OCI-LY1 (cell line): ENCODE measurements around the gene MAGI2.

Experiments
- H2AFZ ChIP-seq: fragments of 200-600 bp; sonication (generic), shearing (Covaris generic); 2 replicates; pipeline ENCODE4 v1.6.0; 2014; ENCODE audit warnings: antibody characterized with exemption, mild to moderate bottlenecking, low read length
- H3F3A ChIP-seq: fragments of 200-600 bp; sonication (generic), shearing (Covaris generic); 2 replicates; pipeline ENCODE4 v1.6.0; 2014; ENCODE audit warnings: mild to moderate bottlenecking, antibody characterized with exemption, low read length, moderate library complexity; ENCODE audit not compliant: insufficient read depth
- H3K27ac ChIP-seq: fragments of 200-600 bp; sonication (generic); 2 replicates; pipeline ENCODE4 v1.5.1; 2014; ENCODE audit warnings: low read length, mixed run types, mild to moderate bottlenecking, low read depth; ENCODE audit not compliant: poor library complexity, severe bottlenecking
- H3K27me3 ChIP-seq: fragments of 200-600 bp; sonication (generic); 2 replicates; pipeline ENCODE4 v1.6.0; 2014; ENCODE audit warnings: antibody characterized with exemption, mild to moderate bottlenecking, low read length, moderate library complexity; ENCODE audit not compliant: insufficient read depth
- H3K36me3 ChIP-seq: fragments of 200-600 bp; sonication (generic); 2 replicates; pipeline ENCODE4 v1.6.1; 2014; ENCODE audit warnings: mild to moderate bottlenecking, antibody characterized with exemption, low read length, moderate library complexity, mixed read lengths; ENCODE audit not compliant: insufficient read depth
- H3K4me1 ChIP-seq: fragments of 200-600 bp; sonication (generic); 2 replicates; pipeline ENCODE4 v1.5.1; 2014; ENCODE audit warnings: mild to moderate bottlenecking, low read length, moderate library complexity; ENCODE audit not compliant: insufficient read depth, severe bottlenecking
- H3K4me2 ChIP-seq: fragments of 200-600 bp; sonication (generic), shearing (Covaris generic); 2 replicates; pipeline ENCODE4 v1.6.1; 2014; ENCODE audit warnings: low read length
- H3K4me3 ChIP-seq: fragments of 200-600 bp; sonication (generic); 2 replicates; pipeline ENCODE4 v1.5.1; 2014; ENCODE audit warnings: low read length, low read depth, mild to moderate bottlenecking, mixed read lengths; ENCODE audit not compliant: poor library complexity, severe bottlenecking
- H3K79me2 ChIP-seq: fragments of 200-600 bp; shearing (Covaris generic); 2 replicates; pipeline ENCODE4 v1.6.1; 2016; ENCODE audit warnings: mixed run types, low read length, mixed read lengths; ENCODE audit not compliant: insufficient read depth
- H3K9ac ChIP-seq: fragments of 200-600 bp; sonication (generic), shearing (Covaris generic); 2 replicates; pipeline ENCODE4 v1.6.1; 2014; ENCODE audit warnings: mild to moderate bottlenecking, low read length, mixed read lengths
- H3K9me2 ChIP-seq: fragments of 200-600 bp; sonication (generic), shearing (Covaris generic); 2 replicates; pipeline ENCODE4 v1.6.1; 2014; ENCODE audit warnings: low read depth, mild to moderate bottlenecking, low read length, mixed read lengths
- H3K9me3 ChIP-seq: fragments of 200-600 bp; shearing (Covaris generic); 2 replicates; pipeline ENCODE4 v1.6.1; 2014; ENCODE audit warnings: low read length, mixed read lengths
- H4K20me1 ChIP-seq: fragments of 200-600 bp; sonication (generic), shearing (Covaris generic); 2 replicates; pipeline ENCODE4 v1.6.0; 2016; ENCODE audit warnings: mild to moderate bottlenecking, low read length; ENCODE audit not compliant: insufficient read depth
- CTCF ChIP-seq: fragments of 200-600 bp; sonication (generic), shearing (Covaris generic); IDR thresholded peaks from 2 replicates; pipeline ENCODE4 v1.5.1; 2017; ENCODE audit warnings: mild to moderate bottlenecking, antibody characterized with exemption, low read length, moderate library complexity, mixed read lengths
- EZH2 ChIP-seq: fragments of 200-600 bp; sonication (generic), shearing (Covaris generic); IDR thresholded peaks from 2 replicates; pipeline ENCODE4 v1.8.0; 2017; ENCODE audit warnings: borderline replicate concordance, mixed run types, mild to moderate bottlenecking, antibody characterized with exemption, low read length, moderate library complexity, mixed read lengths

MAGI2 gene

GRCh38 chr7:78073609-78074382 is 1379.7 kb downstream of the MAGI2 start:
- no peak overlapping the region for H3K4me2 ChIP-seq
- no peaks in the 10 kb centered on the region for H3F3A ChIP-seq
- no peaks in the 10 kb centered on the region for H3K36me3 ChIP-seq
- no peak for TF ChIP-seq CTCF
- TF ChIP-seq EZH2: no peak
- no peaks in the 10 kb centered on the region; the same call in 1 of the 2 replicates for H3K27me3 ChIP-seq
- H2AFZ ChIP-seq: no peak overlapping the region
- H3K4me3 ChIP-seq: no peak overlapping the region
- H3K9me2 ChIP-seq: no peaks in the 10 kb centered on the region
- H3K9me3 ChIP-seq: no peaks in the 10 kb centered on the region
- no peaks in the 10 kb centered on the region for H3K4me1 ChIP-seq
- H3K27ac ChIP-seq: no peak overlapping the region
- H3K79me2 ChIP-seq: no peaks in the 10 kb centered on the region
- H3K9ac ChIP-seq: no peak overlapping the region
- no peaks in the 10 kb centered on the region for H4K20me1 ChIP-seq

GRCh38 chr7:78072201-78072590 is 1381.3 kb downstream of the MAGI2 start:
- Histone ChIP-seq H3K9me3 (no peaks in the 10 kb centered on the region), H3K9me2 (no peaks in the 10 kb centered on the region), H3F3A (no peaks in the 10 kb centered on the region), H3K4me2 (no peak overlapping the region), H3K27me3 (no peaks in the 10 kb centered on the region; the same call in 1 of the 2 replicates), H3K79me2 (no peaks in the 10 kb centered on the region), H3K36me3 (no peaks in the 10 kb centered on the region), H3K27ac (no peak overlapping the region), H2AFZ (no peak overlapping the region), H3K4me3 (no peak overlapping the region), H3K4me1 (no peaks in the 10 kb centered on the region), H3K9ac (no peak overlapping the region), H4K20me1 (no peaks in the 10 kb centered on the region)
- TF ChIP-seq EZH2 (no peak), CTCF (no peak)

- no peak for TF ChIP-seq EZH2
- no peak for TF ChIP-seq CTCF
- H3K9ac ChIP-seq: no peak overlapping the region
- H3K9me3 ChIP-seq: no peaks in the 10 kb centered on the region
- no peak overlapping the region for H2AFZ ChIP-seq
- no peaks in the 10 kb centered on the region for H3K36me3 ChIP-seq
- no peak overlapping the region for H3K4me2 ChIP-seq
- H3K79me2 ChIP-seq: no peaks in the 10 kb centered on the region
- H3K4me3 ChIP-seq: no peak overlapping the region
- no peaks in the 10 kb centered on the region for H3F3A ChIP-seq
- no peak overlapping the region for H3K27ac ChIP-seq
- H3K27me3 ChIP-seq: no peaks in the 10 kb centered on the region; the same call in 1 of the 2 replicates
- no peaks in the 10 kb centered on the region for H4K20me1 ChIP-seq
- no peaks in the 10 kb centered on the region for H3K9me2 ChIP-seq
- no peaks in the 10 kb centered on the region for H3K4me1 ChIP-seq
These were observed 1381.8 kb downstream of the MAGI2 start for GRCh38 chr7:78071491-78072200.
